Testis (tissue), 2 donors: ENCODE measurements around the gene SSBP2.

Experiments
- CTCF ChIP-seq, 3 experiments: fragments of 450-650 bp in 2 of 3; fragments of 200-600 bp in 1 of 3; sonication (generic) in 1 of 3; IDR thresholded peaks; one replicate each; pipeline ENCODE4 v1.5.1; 2016 to 2019; ENCODE audit warnings: antibody characterized with exemption in 3 of 3, mild to moderate bottlenecking in 2 of 3, moderate library complexity in 1 of 3
- POLR2A ChIP-seq: fragments of 450-650 bp; IDR thresholded peaks from one replicate; pipeline ENCODE4 v1.6.1; 2017; ENCODE audit warnings: antibody characterized with exemption, mild to moderate bottlenecking, moderate library complexity

- TF ChIP-seq POLR2A: no peak
- no peak for TF ChIP-seq CTCF (IDR thresholded peaks at IDR 0.05)
Measured at GRCh38 chr5:81752644-81752963, 1.7 kb upstream of the SSBP2 start.
